ENCODE data around the gene VPS35L. TPM values are rescaled to one million over a fixed set of nuclear protein-coding genes. Genes with fewer than 3 reads are reported as not detected.
A peak's percentile ranks its signal among the peaks of the same experiment; 100 is the strongest.

VPS35L gene
- total RNA-seq, 2 experiments from 2014 or later = 43.4 to 47.7 TPM

DNA sequence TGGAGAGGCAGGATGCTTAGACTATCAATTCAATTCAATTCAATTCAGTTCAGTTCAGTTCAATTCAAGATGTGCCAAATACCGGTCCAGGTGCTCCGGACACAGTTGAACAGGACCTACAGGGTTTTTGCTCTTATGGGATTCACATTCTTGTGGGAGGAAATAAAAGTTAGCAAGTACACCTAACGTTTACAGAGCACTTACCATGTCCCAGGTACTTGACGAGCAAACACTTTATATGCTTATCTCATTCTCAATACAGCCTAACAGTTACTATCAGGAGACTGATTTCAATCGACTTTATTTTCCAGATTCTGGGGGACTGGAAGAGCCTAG lies 33.1 kb upstream of the VPS35L start:
- DNase-seq = no peak
- ATAC-seq = no peak
- H3K9me3 Mint-ChIP-seq (ENCODE audit: low read depth) = no peaks in the 10 kb centered on the region
- H3K4me1 Mint-ChIP-seq = peaks cover 53% of the 10 kb centered on the region
- H3K36me3 Mint-ChIP-seq = peaks cover 12% of the 10 kb centered on the region
- CTCF ChIA-PET = interaction anchor here (0.6 to 1.4 kb wide), 2 partner anchors 34 to 571 kb away, joined by 3 read pairs; no protein-coding TSS in a partner anchor
- H3K27me3 Mint-ChIP-seq = no peaks in the 10 kb centered on the region
- peak overlapping the region; percentile 92 for H3K4me3 Mint-ChIP-seq
- peak overlapping the region; percentile 95 for H3K27ac Mint-ChIP-seq

DNA sequence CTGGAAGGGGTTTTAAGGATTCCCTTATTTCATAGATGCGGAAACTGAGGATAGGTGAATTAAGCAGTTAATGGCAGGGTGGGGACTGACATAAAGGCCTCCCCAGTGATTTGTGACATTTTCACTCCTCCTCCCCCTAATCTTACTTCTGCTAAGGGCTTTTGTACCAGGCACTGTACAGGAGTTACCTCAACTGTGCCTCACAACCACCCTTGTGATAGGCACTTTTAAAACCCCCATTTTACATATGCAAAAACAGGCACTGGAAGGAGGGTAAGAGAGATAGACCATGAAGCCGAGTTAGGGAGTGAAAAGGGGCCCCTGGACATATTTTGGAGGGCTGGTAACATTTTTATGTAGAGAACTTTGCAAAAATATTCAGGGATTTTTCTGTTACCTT lies 32.7 kb upstream of the VPS35L start:
- no peak overlapping the region for H3K4me3 Mint-ChIP-seq
- peak overlapping the region; percentile 95 for H3K27ac Mint-ChIP-seq
- H3K4me1 Mint-ChIP-seq = peaks cover 50% of the 10 kb centered on the region
- no peaks in the 10 kb centered on the region for H3K9me3 Mint-ChIP-seq (ENCODE audit: low read depth)
- H3K36me3 Mint-ChIP-seq = peaks cover 11% of the 10 kb centered on the region
- no peaks in the 10 kb centered on the region for H3K27me3 Mint-ChIP-seq
- ATAC-seq (no peak), DNase-seq (no peak)
- CTCF ChIA-PET = interaction anchor here (0.6 to 5.1 kb wide), 3 partner anchors 33 to 571 kb away, joined by 3 to 41 read pairs (median 3); partner anchors contain the start of gene VPS35L

GRCh38 chr16:19523184-19523558 lies 32.3 kb upstream of the VPS35L start:
- Mint-ChIP-seq H3K4me1 (peaks cover 47% of the 10 kb centered on the region), H3K36me3 (peaks cover 11% of the 10 kb centered on the region), H3K9me3 (ENCODE audit: low read depth) (no peaks in the 10 kb centered on the region), H3K27me3 (no peaks in the 10 kb centered on the region), H3K27ac (peak overlapping the region; percentile 24), H3K4me3 (no peak overlapping the region)
- DNase-seq (no peak), ATAC-seq (no peak)
- CTCF ChIA-PET = interaction anchor here (5.1 kb wide), 1 partner anchor 33 kb away, joined by 41 read pairs; the partner anchor contains the start of gene VPS35L

DNA sequence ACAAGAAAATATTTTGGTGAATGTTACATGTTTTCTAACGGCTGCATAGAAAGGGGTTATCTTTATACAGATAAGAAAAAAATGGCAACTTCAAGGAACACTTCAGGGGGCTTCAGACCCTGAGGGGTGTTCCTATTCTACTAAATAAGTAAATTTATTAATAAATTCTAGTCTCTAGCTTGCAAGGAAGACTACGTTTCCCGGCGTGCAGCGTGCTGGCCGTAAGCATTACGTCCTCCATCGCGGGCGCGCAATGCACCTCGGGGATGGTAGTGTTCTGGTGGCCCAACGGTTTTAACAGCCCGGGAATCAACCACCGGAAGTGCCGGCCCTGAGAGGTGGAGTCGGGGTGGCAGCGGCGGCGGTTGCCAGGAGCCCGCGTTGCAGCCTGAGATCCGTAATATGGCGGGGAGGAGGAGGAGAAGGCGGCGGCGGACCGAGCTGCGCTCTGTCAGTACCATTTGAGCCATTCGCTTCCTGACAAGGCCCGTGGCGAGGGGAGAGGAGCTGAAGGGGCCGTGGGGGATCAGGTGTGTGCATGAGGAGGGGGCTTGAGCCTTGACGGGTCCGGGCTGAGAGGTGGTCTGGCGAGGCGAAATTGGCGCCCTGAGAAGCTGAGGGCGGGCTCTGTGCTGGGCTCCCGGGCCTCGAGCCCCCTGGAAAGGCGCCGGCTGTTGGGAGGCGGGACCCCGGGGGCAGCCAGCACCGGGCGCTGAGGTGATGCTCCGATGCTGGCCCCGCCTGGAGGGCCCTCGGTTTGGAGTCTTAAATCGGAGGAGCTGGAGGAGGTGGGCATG lies 31.7 kb upstream of the VPS35L start, which contains the start of gene CCP110:
Gene CCP110 (plus strand): TSS at position 384 of the 797 bp plus-strand sequence. CDS start 3,940 bp downstream, outside the sequence.
- Mint-ChIP-seq H3K27me3 (no peaks in the 10 kb centered on the region), H3K4me3 (peak within 1 kb of the TSS; percentile 92), H3K4me1 (peaks cover 42% of the 10 kb centered on the region), H3K36me3 (peaks cover 16% of the 10 kb centered on the region), H3K9me3 (ENCODE audit: low read depth) (no peaks in the 10 kb centered on the region), H3K27ac (peak within 1 kb of the TSS; percentile 95)
- ATAC-seq (peak; percentile 81), DNase-seq (peak; percentile 98)
- CTCF ChIA-PET = interaction anchor here (0.6 to 5.1 kb wide), 8 partner anchors 17 to 722 kb away, joined by 3 to 41 read pairs (median 4); partner anchors contain the start of genes ARL6IP1 and VPS35L

GRCh38 chr16:19524356-19524615 lies 31.2 kb upstream of the VPS35L start:
- no peaks in the 10 kb centered on the region for H3K27me3 Mint-ChIP-seq
- no peak for ATAC-seq
- H3K4me1 Mint-ChIP-seq = peaks cover 38% of the 10 kb centered on the region
- H3K36me3 Mint-ChIP-seq = peaks cover 19% of the 10 kb centered on the region
- H3K9me3 Mint-ChIP-seq (ENCODE audit: low read depth) = no peaks in the 10 kb centered on the region
- peak overlapping the region; percentile 93 for H3K27ac Mint-ChIP-seq
- CTCF ChIA-PET = interaction anchor here (0.6 to 5.1 kb wide), 10 partner anchors 15 to 723 kb away, joined by 3 to 41 read pairs (median 3); partner anchors contain the start of genes ARL6IP1 and VPS35L
- peak overlapping the region; percentile 92 for H3K4me3 Mint-ChIP-seq
- peak; percentile 42 for DNase-seq

DNA sequence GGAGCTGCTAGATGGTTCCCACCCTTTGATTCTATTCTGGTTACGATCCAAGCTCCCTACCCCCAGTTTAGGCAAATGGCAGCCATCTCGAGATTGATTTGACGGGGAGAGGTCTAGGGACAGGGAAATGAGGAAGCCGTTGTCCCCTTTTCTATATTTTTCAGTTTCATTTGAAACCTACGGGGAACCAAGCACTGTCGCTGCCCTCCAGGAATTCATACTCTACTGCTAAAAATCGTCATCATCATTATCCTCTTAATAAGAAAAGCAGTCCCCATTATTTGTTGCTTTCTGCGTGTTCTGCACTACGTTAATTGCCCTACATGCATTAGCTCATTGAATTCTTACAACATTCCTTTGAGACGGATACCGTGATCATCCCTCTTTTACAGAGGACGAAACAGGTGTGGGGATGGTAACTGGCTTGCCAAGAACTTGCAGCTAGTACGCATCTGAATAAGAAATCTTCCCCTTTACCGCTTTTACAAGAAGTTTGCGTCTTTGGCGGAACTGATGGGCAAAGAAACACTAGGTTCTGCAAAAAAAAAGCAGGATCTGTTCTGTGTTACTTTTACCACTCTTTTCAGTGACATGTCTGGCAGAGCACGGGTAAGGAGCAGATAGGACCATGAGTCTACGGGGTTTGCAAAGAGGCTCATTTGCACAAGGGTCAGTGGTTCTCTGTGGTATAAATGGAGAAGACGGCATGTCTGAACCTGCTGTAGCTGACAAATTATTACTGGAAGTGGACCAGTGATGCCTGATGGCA lies 30.7 kb upstream of the VPS35L start:
- Mint-ChIP-seq H3K4me3 (peak overlapping the region; percentile 92), H3K27me3 (no peaks in the 10 kb centered on the region), H3K9me3 (ENCODE audit: low read depth) (no peaks in the 10 kb centered on the region), H3K4me1 (peaks cover 35% of the 10 kb centered on the region), H3K27ac (peak overlapping the region; percentile 93), H3K36me3 (peaks cover 21% of the 10 kb centered on the region)
- no peak for ATAC-seq
- no peak for DNase-seq
- CTCF ChIA-PET = interaction anchor here (0.6 to 5.1 kb wide), 10 partner anchors 14 to 723 kb away, joined by 3 to 41 read pairs (median 3); partner anchors contain the start of genes ARL6IP1 and VPS35L

DNA sequence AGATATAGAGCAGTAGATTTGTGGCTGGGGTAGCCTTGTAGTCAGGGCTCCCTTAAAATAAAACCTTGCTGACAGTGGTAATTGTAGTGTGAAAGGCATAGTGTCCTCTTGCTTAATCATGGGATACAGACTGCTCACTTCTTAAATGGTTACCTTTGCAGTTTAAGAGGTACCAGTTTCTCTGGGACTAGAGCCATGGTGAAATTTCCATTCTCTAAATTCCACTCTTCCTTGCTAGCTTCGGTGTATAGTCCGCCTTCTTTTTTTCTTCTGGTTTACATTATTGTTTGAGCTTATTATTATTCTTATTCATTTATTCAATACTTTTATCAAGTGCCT lies 30.1 kb upstream of the VPS35L start:
- peak overlapping the region; percentile 93 for H3K27ac Mint-ChIP-seq
- ATAC-seq (no peak), DNase-seq (no peak)
- no peaks in the 10 kb centered on the region for H3K9me3 Mint-ChIP-seq (ENCODE audit: low read depth)
- peak overlapping the region; percentile 92 for H3K4me3 Mint-ChIP-seq
- H3K4me1 Mint-ChIP-seq = peaks cover 32% of the 10 kb centered on the region
- peaks cover 21% of the 10 kb centered on the region for H3K36me3 Mint-ChIP-seq
- CTCF ChIA-PET = interaction anchor here (1.3 to 5.1 kb wide), 5 partner anchors 14 to 31 kb away, joined by 3 to 41 read pairs (median 5); partner anchors contain the start of gene VPS35L
- H3K27me3 Mint-ChIP-seq = no peaks in the 10 kb centered on the region

DNA sequence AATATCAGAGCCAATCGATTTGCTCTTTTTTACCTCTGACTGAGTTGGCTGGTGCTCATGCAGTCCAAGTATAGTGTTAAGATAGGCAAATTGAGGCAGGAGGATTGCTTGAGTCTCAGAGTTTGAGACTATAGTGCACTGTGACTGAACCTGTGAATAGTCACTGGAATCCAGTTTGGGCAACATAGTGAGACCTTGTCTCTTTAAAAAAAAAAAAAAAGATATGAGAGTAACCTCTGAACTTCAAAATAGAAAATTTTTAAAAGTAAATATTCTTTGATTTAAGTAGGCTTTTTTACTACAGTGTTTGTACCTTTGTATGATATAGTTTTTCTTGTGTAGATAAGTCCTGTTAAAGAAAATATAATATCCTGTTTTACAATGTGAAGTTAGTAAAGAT lies 28.3 kb upstream of the VPS35L start:
- CTCF ChIA-PET = interaction anchor here (0.6 to 5.1 kb wide), 2 partner anchors 29 to 437 kb away, joined by 3 to 41 read pairs; partner anchors contain the start of gene VPS35L
- no peak for ATAC-seq
- H3K27ac Mint-ChIP-seq = no peak overlapping the region
- H3K9me3 Mint-ChIP-seq (ENCODE audit: low read depth) = no peaks in the 10 kb centered on the region
- no peak for DNase-seq
- H3K4me3 Mint-ChIP-seq = no peak overlapping the region
- peaks cover 25% of the 10 kb centered on the region for H3K36me3 Mint-ChIP-seq
- peaks cover 23% of the 10 kb centered on the region for H3K4me1 Mint-ChIP-seq
- H3K27me3 Mint-ChIP-seq = no peaks in the 10 kb centered on the region

- Mint-ChIP-seq H3K27ac (no peak overlapping the region), H3K4me1 (peaks cover 18% of the 10 kb centered on the region), H3K36me3 (peaks cover 34% of the 10 kb centered on the region), H3K27me3 (no peaks in the 10 kb centered on the region), H3K9me3 (ENCODE audit: low read depth) (no peaks in the 10 kb centered on the region), H3K4me3 (no peak overlapping the region)
- DNase-seq (no peak), ATAC-seq (no peak)
- CTCF ChIA-PET = interaction anchor here (0.8 to 1.9 kb wide), 2 partner anchors 9 to 27 kb away, joined by 3 to 10 read pairs; partner anchors contain the start of gene VPS35L
Measured at GRCh38 chr16:19528666-19529065, 26.8 kb upstream of the VPS35L start.

DNA sequence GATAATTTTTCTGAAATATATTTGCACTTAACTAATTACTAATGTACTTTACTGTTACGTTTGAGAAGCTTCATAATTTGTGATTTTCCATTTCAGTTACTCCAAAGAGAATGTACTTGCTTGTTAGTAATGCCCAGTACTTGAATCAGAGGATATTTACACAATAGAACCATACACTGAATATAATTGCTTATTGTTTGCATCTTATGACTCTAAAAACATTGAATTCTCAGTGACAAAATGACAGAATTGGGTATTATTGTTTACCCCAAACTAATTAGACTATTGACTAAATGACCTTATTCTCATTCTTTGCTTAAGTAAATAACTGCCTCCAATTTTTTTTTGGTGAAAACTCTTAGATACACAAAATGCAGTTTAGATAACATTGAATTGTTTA lies 22.9 kb upstream of the VPS35L start:
- CTCF ChIA-PET = interaction anchor here (0.6 kb wide), 1 partner anchor 90 kb away, joined by 4 read pairs; no protein-coding TSS in a partner anchor
- no peak for ATAC-seq
- Mint-ChIP-seq H3K9me3 (ENCODE audit: low read depth) (no peaks in the 10 kb centered on the region), H3K27me3 (no peaks in the 10 kb centered on the region), H3K4me1 (peaks cover 1% of the 10 kb centered on the region), H3K27ac (no peak overlapping the region), H3K4me3 (no peak overlapping the region), H3K36me3 (peaks cover 49% of the 10 kb centered on the region)
- no peak for DNase-seq

DNA sequence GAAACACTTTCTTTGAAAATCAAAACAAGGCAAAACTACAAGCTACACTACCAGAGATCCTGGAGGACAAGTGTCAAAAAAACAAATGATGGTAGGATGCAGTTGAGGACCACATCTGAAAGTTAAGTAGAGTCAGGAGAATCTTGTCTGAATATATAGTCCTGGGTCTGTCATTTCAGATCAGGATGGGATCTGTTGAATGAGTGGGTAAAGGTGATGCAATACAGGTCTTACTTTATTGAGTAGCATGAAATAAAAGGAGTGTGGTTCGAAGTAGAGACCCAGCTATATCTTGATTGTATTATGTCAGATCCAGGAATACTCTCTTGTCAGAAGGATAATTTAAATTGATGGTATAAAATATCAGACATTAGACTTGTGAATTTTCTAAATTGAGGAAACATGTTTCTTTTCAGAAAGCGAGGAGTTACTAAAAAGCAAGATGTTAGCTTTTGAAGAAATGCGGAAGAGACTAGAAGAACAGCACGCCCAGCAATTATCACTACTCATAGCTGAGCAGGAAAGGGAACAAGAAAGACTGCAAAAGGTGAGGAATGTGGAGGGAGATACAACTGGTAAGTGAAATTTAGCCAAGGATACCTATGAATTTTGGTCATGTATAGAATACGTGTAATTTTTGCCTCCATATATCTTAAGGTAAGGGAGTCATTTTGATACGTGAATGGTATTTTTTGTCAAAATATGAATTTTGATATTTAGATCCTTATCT lies 15.1 kb upstream of the VPS35L start:
- CTCF ChIA-PET = interaction anchor here (1.1 to 2.1 kb wide), 4 partner anchors 13 to 61 kb away, joined by 3 to 7 read pairs (median 6); partner anchors contain the start of gene VPS35L
- DNase-seq (no peak), ATAC-seq (no peak)
- Mint-ChIP-seq H3K4me1 (peaks cover 9% of the 10 kb centered on the region), H3K36me3 (peaks cover 61% of the 10 kb centered on the region), H3K4me3 (no peak overlapping the region), H3K27ac (no peak overlapping the region), H3K9me3 (ENCODE audit: low read depth) (no peaks in the 10 kb centered on the region), H3K27me3 (no peaks in the 10 kb centered on the region)

DNA sequence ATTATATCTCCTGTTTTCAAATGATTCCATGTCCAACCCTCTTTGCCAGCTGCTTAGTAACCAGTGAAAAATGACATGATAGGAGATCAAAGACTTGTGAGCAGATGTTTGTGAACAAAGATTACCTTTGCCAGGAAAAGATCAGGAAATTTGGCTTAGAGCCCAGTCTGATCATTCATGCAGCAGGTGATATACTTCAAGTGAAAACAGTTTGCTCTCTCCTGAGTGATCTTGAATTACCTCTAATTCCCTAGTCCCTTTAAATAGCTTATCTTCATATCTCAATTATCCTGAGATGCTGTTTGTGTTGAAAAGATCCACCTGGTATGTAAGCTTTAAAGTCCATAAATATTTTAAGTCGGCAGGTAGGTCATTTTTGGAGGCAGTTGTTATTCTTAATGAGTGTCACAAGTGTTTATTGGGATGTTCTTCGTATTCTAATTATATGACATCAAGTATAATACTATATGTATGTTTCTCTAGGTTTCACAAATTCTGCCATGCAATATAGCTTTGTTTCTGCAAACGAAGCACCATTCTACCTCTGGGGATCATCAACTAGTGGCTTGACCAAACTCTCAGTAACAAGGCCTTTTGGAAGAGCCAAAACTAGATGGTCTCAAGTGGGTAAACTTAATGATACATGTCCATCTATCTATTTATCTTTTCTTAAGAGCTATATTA lies 13.2 kb upstream of the VPS35L start:
- Mint-ChIP-seq H3K4me1 (peaks cover 9% of the 10 kb centered on the region), H3K9me3 (ENCODE audit: low read depth) (no peaks in the 10 kb centered on the region), H3K4me3 (no peak overlapping the region), H3K27ac (no peak overlapping the region), H3K36me3 (peaks cover 51% of the 10 kb centered on the region), H3K27me3 (no peaks in the 10 kb centered on the region)
- DNase-seq (no peak), ATAC-seq (no peak)
- CTCF ChIA-PET = interaction anchor here (1.1 to 1.6 kb wide), 3 partner anchors 8 to 18 kb away, joined by 3 to 4 read pairs (median 3); partner anchors contain the start of genes CCP110 and VPS35L

All from activated CD8-positive, alpha-beta memory T cell treated with anti-CD3 and anti-CD28 coated beads, Interleukin-2, amount 10 ng/mL, durations not matched to agents 7 days and 5 days (primary cell).